Thoracic aorta (tissue), 2 donors: ENCODE results near the gene ADSS1. TPM values are rescaled to one million over a fixed set of nuclear protein-coding genes. Genes with fewer than 3 reads are reported as not detected.

Experiments used
- ATAC-seq: fragments of 150-250 bp; one replicate; pipeline ENCODE4 v1.8.0; 2017; ENCODE audit warnings: low read depth; ENCODE audit not compliant: insufficient number of reproducible peaks, low FRiP score
- DNase-seq: peaks from one replicate; pipeline ENCODE4 v3.0.0-alpha.2; 2020; ENCODE audit warnings: low spot score
- H3K27ac ChIP-seq, 2 donors: fragments of 200-600 bp; sonication (generic); 1 replicate in 1 of 2; 2 replicates in 1 of 2; pipeline ENCODE4 v1.5.1; 2016; ENCODE audit warnings: mild to moderate bottlenecking in 2 of 2, moderate library complexity in 2 of 2
- H3K27me3 ChIP-seq: fragments of 200-600 bp; sonication (generic); replicated peaks from 2 replicates; pipeline ENCODE4 v1.6.0; 2016; ENCODE audit warnings: mild to moderate bottlenecking; ENCODE audit not compliant: insufficient read depth
- H3K36me3 ChIP-seq: fragments of 200-600 bp; sonication (generic); one replicate; pipeline ENCODE4 v1.5.1; 2016
- H3K4me1 ChIP-seq, 2 donors: fragments of 200-600 bp; sonication (generic); 1 replicate in 1 of 2; 2 replicates in 1 of 2; pipeline versions ENCODE4 v1.5.1 to v1.6.0; 2016; ENCODE audit warnings: low read depth in 2 of 2, mild to moderate bottlenecking in 1 of 2; ENCODE audit not compliant: control insufficient read depth in 1 of 2
- H3K4me3 ChIP-seq: fragments of 200-600 bp; sonication (generic); 2 replicates; pipeline ENCODE4 v1.5.1; 2016; ENCODE audit warnings: mild to moderate bottlenecking
- H3K9me3 ChIP-seq: fragments of 200-600 bp; sonication (generic); 2 replicates; pipeline ENCODE4 v1.5.1; 2016
- CTCF ChIP-seq: fragments of 200-600 bp; sonication (generic); IDR thresholded peaks from one replicate; pipeline ENCODE4 v1.5.1; 2019; ENCODE audit warnings: antibody characterized with exemption
- total RNA-seq, 2 donors: library from RNA; depleted of rRNA; stranded (reverse); fragments of >200 nt; gene quantifications; one replicate each; pipeline versions ENCODE4 v1.1.0 to v1.2.3, GENCODE V29; 2016

Gene ADSS1
- total RNA-seq, 2 donors from 2014 or later, result 30.8 to 87.3 TPM

DNA sequence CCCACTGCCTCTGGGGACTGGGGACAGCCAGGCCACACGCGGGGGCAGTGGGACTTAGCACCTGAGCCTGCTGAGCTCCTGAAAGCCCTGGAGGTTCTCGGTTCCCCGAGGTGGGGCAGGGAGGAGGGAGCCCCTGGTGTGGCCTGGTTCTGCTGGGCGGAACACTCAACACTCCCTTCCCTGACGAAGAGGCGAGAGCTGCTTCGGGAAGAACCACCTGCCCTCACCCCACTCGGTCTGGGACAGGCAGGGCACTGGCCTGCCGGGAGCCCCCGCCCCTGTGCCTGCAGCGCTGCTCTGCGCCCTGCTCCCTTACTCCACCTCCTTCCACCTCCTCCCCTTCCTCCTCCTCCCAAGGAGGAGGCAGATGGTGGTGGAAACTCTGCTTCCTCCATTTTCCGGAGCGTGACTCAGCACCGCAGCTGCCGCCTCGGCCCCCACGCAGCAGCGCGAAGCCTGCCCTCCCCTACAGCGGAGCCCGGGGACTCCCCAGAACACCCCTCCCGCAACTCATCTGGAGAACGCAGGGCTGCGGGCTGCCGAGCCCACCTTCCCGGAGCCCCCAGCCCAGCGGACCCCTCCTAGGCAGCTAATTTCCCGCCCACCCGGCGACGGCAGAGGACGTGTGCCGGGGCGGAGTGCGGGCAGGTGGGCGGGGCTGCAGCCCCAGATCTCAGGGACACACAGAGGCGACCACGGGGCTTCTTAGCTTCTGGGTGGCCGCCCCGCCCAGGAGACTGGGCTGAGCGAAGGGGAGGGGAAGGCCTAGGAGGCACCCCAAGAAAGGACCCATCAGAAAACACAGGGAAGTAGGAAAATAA lies 46.3 kb upstream of the ADSS1 start:
- H3K27ac ChIP-seq, result peak overlapping the region; percentile 82 to 87
- no peaks in the 10 kb centered on the region for H3K36me3 ChIP-seq
- ATAC-seq (peak; percentile 61), DNase-seq (no peak)
- H3K9me3 ChIP-seq, result no peaks in the 10 kb centered on the region
- no peaks in the 10 kb centered on the region for H3K27me3 ChIP-seq
- H3K4me3 ChIP-seq, result peak overlapping the region; percentile 79
- peaks cover 42 to 57% of the 10 kb centered on the region in 2 donors for H3K4me1 ChIP-seq
- TF ChIP-seq CTCF, result no peak

DNA sequence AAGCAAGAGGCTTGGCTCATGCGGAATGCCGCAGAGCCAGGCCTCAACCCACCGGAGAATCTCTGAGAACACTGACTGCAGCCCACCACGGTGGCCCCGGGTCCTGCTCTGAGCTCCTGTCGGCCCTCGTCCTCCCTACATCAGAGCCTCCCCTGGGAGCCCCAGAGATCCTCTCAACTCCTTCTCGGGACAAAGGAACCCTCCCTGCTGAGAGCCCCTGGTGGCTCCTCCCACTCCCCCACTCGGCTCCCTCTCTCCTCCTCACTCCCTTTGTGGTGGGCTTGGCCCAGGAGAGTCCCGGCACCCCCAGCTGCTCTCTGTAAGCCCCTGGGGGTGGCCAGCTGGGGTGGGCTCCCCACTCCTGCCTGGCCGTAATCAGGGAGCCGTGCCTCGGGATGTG lies 45.7 kb upstream of the ADSS1 start:
- no peak for DNase-seq
- Histone ChIP-seq H3K27me3 (no peaks in the 10 kb centered on the region), H3K4me1 (peaks cover 42 to 59% of the 10 kb centered on the region in 2 donors), H3K9me3 (no peaks in the 10 kb centered on the region), H3K27ac (peak overlapping the region; percentile 82 to 87), H3K4me3 (peak overlapping the region; percentile 79), H3K36me3 (no peaks in the 10 kb centered on the region)
- ATAC-seq, result no peak
- no peak for TF ChIP-seq CTCF

GRCh38 chr14:104678901-104679705 lies 44.9 kb upstream of the ADSS1 start:
- Histone ChIP-seq H3K4me1 (peaks cover 42 to 59% of the 10 kb centered on the region in 2 donors), H3K36me3 (no peaks in the 10 kb centered on the region), H3K27me3 (no peaks in the 10 kb centered on the region), H3K27ac (peak overlapping the region; percentile 82 to 87), H3K4me3 (peak overlapping the region; percentile 79), H3K9me3 (no peaks in the 10 kb centered on the region)
- no peak for ATAC-seq
- TF ChIP-seq CTCF, result no peak
- DNase-seq, result no peak

GRCh38 chr14:104680056-104680805 lies 43.8 kb upstream of the ADSS1 start:
- Histone ChIP-seq H3K27me3 (no peaks in the 10 kb centered on the region), H3K27ac (peak overlapping the region; percentile 85 to 90), H3K4me3 (peak overlapping the region; percentile 59), H3K4me1 (peaks cover 42 to 59% of the 10 kb centered on the region in 2 donors), H3K9me3 (no peaks in the 10 kb centered on the region), H3K36me3 (no peaks in the 10 kb centered on the region)
- TF ChIP-seq CTCF, result no peak
- ATAC-seq (peak; percentile 35), DNase-seq (no peak)
